ENCODE results near the gene C2CD4D. TPM values are rescaled to one million over a fixed set of nuclear protein-coding genes. Genes with fewer than 3 reads are reported as not detected.

C2CD4D gene
- total RNA-seq, 1 experiment from 2014 or later, result not detected

- Histone ChIP-seq H3K27me3 (replicated peaks; ENCODE audit: insufficient read depth, low read depth, low read length, poor library complexity) (peaks cover 81% of the 10 kb centered on the region), H3K27ac (ENCODE audit: low read depth, low read length, poor library complexity, severe bottlenecking) (no peak overlapping the region), H3K9me3 (ENCODE audit: low read depth, low read length, poor library complexity, severe bottlenecking) (no peaks in the 10 kb centered on the region), H3K4me1 (ENCODE audit: insufficient read depth, low read length, poor library complexity, severe bottlenecking) (no peaks in the 10 kb centered on the region), H3K36me3 (ENCODE audit: insufficient read depth, low read length, poor library complexity, severe bottlenecking) (no peaks in the 10 kb centered on the region), H3K4me3 (ENCODE audit: low read depth, low read length, poor library complexity, severe bottlenecking) (no peak overlapping the region)
- CTCF ChIA-PET, result no interaction called here
- DNase-seq (ENCODE audit: low spot score), result no peak
- intact Hi-C loops (cut with micrococcal nuclease; ENCODE audit: unreplicated experiment), result no loop called here
- TF ChIP-seq EZH2 (IDR thresholded peaks at IDR 0.05; ENCODE audit: borderline replicate concordance, low read depth, low read length, poor library complexity, severe bottlenecking) (no peak), CTCF (conservative IDR thresholded peaks at IDR 0.05; ENCODE audit: low read depth, low read length) (no peak)
- POLR2A ChIA-PET (ENCODE audit: low non-redundant PET), result no interaction called here
- no TSS peak for BruUV-seq (replicated peaks)
Observed at GRCh38 chr1:151803915-151804314, 35.7 kb downstream of the C2CD4D start.

GRCh38 chr1:151803164-151803563 lies 36.5 kb downstream of the C2CD4D start:
- ChIA-PET CTCF (no interaction called here), POLR2A (ENCODE audit: low non-redundant PET) (no interaction called here)
- intact Hi-C loops (cut with micrococcal nuclease; ENCODE audit: unreplicated experiment), result no loop called here
- H3K4me1 ChIP-seq (ENCODE audit: insufficient read depth, low read length, poor library complexity, severe bottlenecking), result no peaks in the 10 kb centered on the region
- no TSS peak for BruUV-seq (replicated peaks)
- H3K27me3 ChIP-seq (replicated peaks; ENCODE audit: insufficient read depth, low read depth, low read length, poor library complexity), result peaks cover 88% of the 10 kb centered on the region
- H3K9me3 ChIP-seq (ENCODE audit: low read depth, low read length, poor library complexity, severe bottlenecking), result no peaks in the 10 kb centered on the region
- DNase-seq (ENCODE audit: low spot score), result no peak
- H3K4me3 ChIP-seq (ENCODE audit: low read depth, low read length, poor library complexity, severe bottlenecking), result no peak overlapping the region
- H3K36me3 ChIP-seq (ENCODE audit: insufficient read depth, low read length, poor library complexity, severe bottlenecking), result no peaks in the 10 kb centered on the region
- H3K27ac ChIP-seq (ENCODE audit: low read depth, low read length, poor library complexity, severe bottlenecking), result no peak overlapping the region
- TF ChIP-seq EZH2 (IDR thresholded peaks at IDR 0.05; ENCODE audit: borderline replicate concordance, low read depth, low read length, poor library complexity, severe bottlenecking) (no peak), CTCF (conservative IDR thresholded peaks at IDR 0.05; ENCODE audit: low read depth, low read length) (no peak)

GRCh38 chr1:151802372-151802771 lies 37.2 kb downstream of the C2CD4D start:
- Histone ChIP-seq H3K4me1 (ENCODE audit: insufficient read depth, low read length, poor library complexity, severe bottlenecking) (no peaks in the 10 kb centered on the region), H3K9me3 (ENCODE audit: low read depth, low read length, poor library complexity, severe bottlenecking) (no peaks in the 10 kb centered on the region), H3K4me3 (ENCODE audit: low read depth, low read length, poor library complexity, severe bottlenecking) (no peak overlapping the region), H3K27me3 (replicated peaks; ENCODE audit: insufficient read depth, low read depth, low read length, poor library complexity) (peaks cover 96% of the 10 kb centered on the region), H3K36me3 (ENCODE audit: insufficient read depth, low read length, poor library complexity, severe bottlenecking) (no peaks in the 10 kb centered on the region), H3K27ac (ENCODE audit: low read depth, low read length, poor library complexity, severe bottlenecking) (no peak overlapping the region)
- intact Hi-C loops (cut with micrococcal nuclease; ENCODE audit: unreplicated experiment), result no loop called here
- POLR2A ChIA-PET (ENCODE audit: low non-redundant PET), result no interaction called here
- no TSS peak for BruUV-seq (replicated peaks)
- CTCF ChIA-PET, result no interaction called here
- no peak for TF ChIP-seq CTCF (conservative IDR thresholded peaks at IDR 0.05; ENCODE audit: low read depth, low read length)
- DNase-seq (ENCODE audit: low spot score), result no peak
